ENCODE measurements around the gene ITIH4. TPM values are rescaled to one million over a fixed set of nuclear protein-coding genes. Genes with fewer than 3 reads are reported as not detected.

ITIH4 gene
- total RNA-seq, 2 donors from 2014 or later: 6.0 to 6.2 TPM

GRCh38 chr3:52865994-52866393, 35.5 kb upstream of the ITIH4 start:
- Histone ChIP-seq H3K27ac (ENCODE audit: low read depth, low read length) (no peak overlapping the region), H3K9me3 (ENCODE audit: control insufficient read depth, low read length) (no peaks in the 10 kb centered on the region), H3K9ac (ENCODE audit: extremely low read depth, low read length, poor library complexity, severe bottlenecking) (no peak overlapping the region), H3K27me3 (ENCODE audit: control insufficient read depth, insufficient read depth, low read length, poor library complexity, severe bottlenecking) (no peaks in the 10 kb centered on the region), H3K4me1 (ENCODE audit: control insufficient read depth, insufficient read depth, low read length) (no peaks in the 10 kb centered on the region), H3K4me3 (ENCODE audit: low read length) (no peak overlapping the region), H3K36me3 (ENCODE audit: control insufficient read depth, insufficient read depth, low read length) (no peaks in the 10 kb centered on the region)
- Mint-ChIP-seq H3K36me3 (ENCODE audit: low read depth) (peaks cover 30% of the 10 kb centered on the region), H3K4me1 (no peaks in the 10 kb centered on the region), H3K4me3 (no peak overlapping the region), H3K27me3 (ENCODE audit: insufficient read depth) (no peaks in the 10 kb centered on the region), H3K27ac (no peak overlapping the region), H3K9me3 (peaks cover 33% of the 10 kb centered on the region)
- WGBS, 2 experiments (ENCODE audit: insufficient coverage in 1 of 2, insufficient read length in 1 of 2): 97% methylated on average over 8 to 13 of the region's 13 CpGs
- DNase-seq: no peak
- no peak for TF ChIP-seq CTCF (conservative IDR thresholded peaks at IDR 0.05)

GRCh38 chr3:52860424-52860768, 29.9 kb upstream of the ITIH4 start:
- DNase-seq: no peak
- Histone ChIP-seq H3K9me3 (ENCODE audit: control insufficient read depth, low read length) (no peaks in the 10 kb centered on the region), H3K4me1 (ENCODE audit: control insufficient read depth, insufficient read depth, low read length) (no peaks in the 10 kb centered on the region), H3K4me3 (ENCODE audit: low read length) (no peak overlapping the region), H3K27me3 (ENCODE audit: control insufficient read depth, insufficient read depth, low read length, poor library complexity, severe bottlenecking) (no peaks in the 10 kb centered on the region), H3K36me3 (ENCODE audit: control insufficient read depth, insufficient read depth, low read length) (no peaks in the 10 kb centered on the region), H3K27ac (ENCODE audit: low read depth, low read length) (no peak overlapping the region), H3K9ac (ENCODE audit: extremely low read depth, low read length, poor library complexity, severe bottlenecking) (no peak overlapping the region)
- H3K27me3 Mint-ChIP-seq (ENCODE audit: insufficient read depth): no peaks in the 10 kb centered on the region
- TF ChIP-seq CTCF (conservative IDR thresholded peaks at IDR 0.05): no peak
- H3K4me3 Mint-ChIP-seq: no peak overlapping the region
- no peak overlapping the region for H3K27ac Mint-ChIP-seq
- peaks cover 21% of the 10 kb centered on the region for H3K36me3 Mint-ChIP-seq (ENCODE audit: low read depth)
- no peaks in the 10 kb centered on the region for H3K4me1 Mint-ChIP-seq
- peaks cover 24% of the 10 kb centered on the region for H3K9me3 Mint-ChIP-seq
- WGBS, 2 experiments (ENCODE audit: insufficient coverage in 1 of 2, insufficient read length in 1 of 2): 90% methylated on average over 8 of the region's 8 CpGs; no CpG with 5 or more reads in 1 of the 2 experiments

GRCh38 chr3:52859686-52860423, 29.4 kb upstream of the ITIH4 start:
- H3K27ac ChIP-seq (ENCODE audit: low read depth, low read length): no peak overlapping the region
- H3K9me3 ChIP-seq (ENCODE audit: control insufficient read depth, low read length): no peaks in the 10 kb centered on the region
- 93% methylated on average over 7 to 8 of the region's 8 CpGs for WGBS, 2 experiments (ENCODE audit: insufficient coverage in 1 of 2, insufficient read length in 1 of 2)
- Mint-ChIP-seq H3K9me3 (peaks cover 19% of the 10 kb centered on the region), H3K27me3 (ENCODE audit: insufficient read depth) (no peaks in the 10 kb centered on the region), H3K36me3 (ENCODE audit: low read depth) (peaks cover 18% of the 10 kb centered on the region), H3K4me1 (no peaks in the 10 kb centered on the region), H3K27ac (no peak overlapping the region), H3K4me3 (no peak overlapping the region)
- DNase-seq: no peak
- H3K9ac ChIP-seq (ENCODE audit: extremely low read depth, low read length, poor library complexity, severe bottlenecking): no peak overlapping the region
- no peak for TF ChIP-seq CTCF (conservative IDR thresholded peaks at IDR 0.05)
- H3K4me3 ChIP-seq (ENCODE audit: low read length): no peak overlapping the region
- H3K27me3 ChIP-seq (ENCODE audit: control insufficient read depth, insufficient read depth, low read length, poor library complexity, severe bottlenecking): no peaks in the 10 kb centered on the region
- H3K36me3 ChIP-seq (ENCODE audit: control insufficient read depth, insufficient read depth, low read length): no peaks in the 10 kb centered on the region
- no peaks in the 10 kb centered on the region for H3K4me1 ChIP-seq (ENCODE audit: control insufficient read depth, insufficient read depth, low read length)
